HG03066 (cell line): ENCODE data around the gene C1RL.

Source experiments
- ATAC-seq: cut with Tn5 transposase; IDR thresholded peaks from one replicate; pipeline ENCODE4 v1.9.1; 2021; ENCODE audit warnings: low read depth; ENCODE audit not compliant: unreplicated experiment

The C1RL gene

GRCh38 chr12:7139200-7139599, 30.2 kb upstream of the C1RL start:
- ATAC-seq = no peak

- ATAC-seq = no peak
These were observed 28.9 kb upstream of the C1RL start for GRCh38 chr12:7137908-7138307.

GRCh38 chr12:7136676-7137075, 27.7 kb upstream of the C1RL start:
- no peak for ATAC-seq

- ATAC-seq = no peak
These were observed 27.1 kb upstream of the C1RL start for GRCh38 chr12:7136071-7136470.

GRCh38 chr12:7134396-7135166, 25.6 kb upstream of the C1RL start:
- no peak for ATAC-seq

- no peak for ATAC-seq
These were observed 22.5 kb upstream of the C1RL start for GRCh38 chr12:7131502-7131866.

- peak; percentile 43 for ATAC-seq
These were observed 21.9 kb upstream of the C1RL start for GRCh38 chr12:7130701-7131501.

GRCh38 chr12:7129872-7130691, 21.1 kb upstream of the C1RL start, which contains the start of gene CLSTN3:
Gene CLSTN3, plus strand, starts transcription at chr12:7130371. Its CDS starts 278 bp downstream, at chr12:7130649.
- peak; percentile 80 for ATAC-seq

- no peak for ATAC-seq
These were observed 20.4 kb upstream of the C1RL start for GRCh38 chr12:7129287-7129871.

- no peak for ATAC-seq
These were observed 19.8 kb upstream of the C1RL start, which contains the start of gene RBP5 for GRCh38 chr12:7128681-7129286. Gene RBP5, minus strand, starts transcription at chr12:7128889. Its CDS starts 114 bp downstream, at chr12:7128775.

GRCh38 chr12:7127916-7128626, 19.1 kb upstream of the C1RL start:
- no peak for ATAC-seq

- ATAC-seq = no peak
These were observed 16.7 kb upstream of the C1RL start for GRCh38 chr12:7125632-7126227.

- ATAC-seq = no peak
These were observed 14.9 kb upstream of the C1RL start for GRCh38 chr12:7123806-7124522.

- ATAC-seq = no peak
These were observed 14.1 kb upstream of the C1RL start for GRCh38 chr12:7122811-7123769.

- ATAC-seq = no peak
These were observed 12.3 kb upstream of the C1RL start for GRCh38 chr12:7121324-7121723.

GRCh38 chr12:7120166-7120565, 11.2 kb upstream of the C1RL start:
- no peak for ATAC-seq

GRCh38 chr12:7118881-7119280, 9.9 kb upstream of the C1RL start:
- ATAC-seq = no peak
